GM23338 (cell line): ENCODE data around the gene TAAR2. TPM values are rescaled to one million over a fixed set of nuclear protein-coding genes. Genes with fewer than 3 reads are reported as not detected.

Experiments used
- ATAC-seq: fragments of 200-7000 bp; cut with Tn5 transposase; 3 replicates; pipeline ENCODE4 v1.9.1; 2020
- DNase-seq: peaks from one replicate; pipeline ENCODE4 v3.0.0-alpha.2; 2015; ENCODE audit warnings: low spot score
- H2AFZ ChIP-seq: fragments of 200-600 bp; sonication (generic); 2 replicates; pipeline ENCODE4 v1.8.0; 2016; ENCODE audit warnings: antibody characterized with exemption, mild to moderate bottlenecking, moderate library complexity
- H3F3A ChIP-seq: fragments of 200-600 bp; sonication (generic); replicated peaks from 2 replicates; pipeline ENCODE4 v1.8.0; 2017; ENCODE audit warnings: antibody characterized with exemption, mixed run types, low read depth
- H3K27ac ChIP-seq: fragments of 200-600 bp; sonication (generic); 2 replicates; pipeline ENCODE4 v1.6.1; 2016; ENCODE audit warnings: low read depth
- H3K27me3 ChIP-seq: fragments of 200-600 bp; sonication (generic); 2 replicates; pipeline ENCODE4 v1.8.0; 2016; ENCODE audit warnings: mild to moderate bottlenecking, mixed run types, moderate library complexity; ENCODE audit not compliant: insufficient read depth
- H3K36me3 ChIP-seq: fragments of 200-600 bp; sonication (generic); 2 replicates; pipeline ENCODE4 v1.8.0; 2016; ENCODE audit warnings: mild to moderate bottlenecking; ENCODE audit not compliant: insufficient read depth
- H3K4me1 ChIP-seq: fragments of 200-600 bp; sonication (generic); 2 replicates; pipeline ENCODE4 v1.8.0; 2016; ENCODE audit warnings: mild to moderate bottlenecking, moderate library complexity; ENCODE audit not compliant: insufficient read depth
- H3K4me2 ChIP-seq: fragments of 200-600 bp; sonication (generic); 2 replicates; pipeline ENCODE4 v1.7.1; 2017; ENCODE audit warnings: mixed run types
- H3K4me3 ChIP-seq: fragments of 200-600 bp; sonication (generic); 2 replicates; pipeline ENCODE4 v1.6.1; 2016; ENCODE audit warnings: mixed run types
- H3K79me2 ChIP-seq: fragments of 200-600 bp; sonication (generic); replicated peaks from 2 replicates; pipeline ENCODE4 v1.8.0; 2017; ENCODE audit warnings: mild to moderate bottlenecking; ENCODE audit not compliant: insufficient read depth
- H3K9me2 ChIP-seq: fragments of 200-600 bp; sonication (generic); 2 replicates; pipeline ENCODE4 v1.8.0; 2017; ENCODE audit not compliant: insufficient read depth
- H4K20me1 ChIP-seq: fragments of 200-600 bp; sonication (generic); replicated peaks from 2 replicates; pipeline ENCODE4 v1.8.0; 2017; ENCODE audit warnings: mild to moderate bottlenecking; ENCODE audit not compliant: insufficient read depth
- H3K27ac Mint-ChIP-seq: 2 replicates; pipeline ENCODE4 v1.8.0; 2020; ENCODE audit warnings: inconsistent platforms, mild to moderate bottlenecking, moderate library complexity, mixed read lengths
- H3K27me3 Mint-ChIP-seq: 3 replicates; pipeline ENCODE4 v1.8.0; 2022; ENCODE audit warnings: low read depth, mild to moderate bottlenecking, moderate library complexity, mixed read lengths, inconsistent platforms; ENCODE audit not compliant: insufficient read depth, poor library complexity
- H3K36me3 Mint-ChIP-seq: 3 replicates; pipeline ENCODE4 v1.8.0; 2021; ENCODE audit warnings: low read depth, mild to moderate bottlenecking, inconsistent platforms, moderate library complexity, mixed read lengths
- H3K4me1 Mint-ChIP-seq: 3 replicates; pipeline ENCODE4 v1.8.0; 2020; ENCODE audit warnings: mild to moderate bottlenecking, inconsistent platforms, mixed read lengths
- H3K4me3 Mint-ChIP-seq: 3 replicates; pipeline ENCODE4 v1.8.0; 2021; ENCODE audit warnings: moderate library complexity, mild to moderate bottlenecking, inconsistent platforms, mixed read lengths
- H3K9me3 Mint-ChIP-seq: 3 replicates; pipeline ENCODE4 v1.8.0; 2020; ENCODE audit warnings: moderate library complexity, mild to moderate bottlenecking, inconsistent platforms, mixed read lengths
- CREB1 ChIP-seq: fragments of 250-450 bp; sonication (Bioruptor Pico); IDR thresholded peaks from 2 replicates; pipeline ENCODE4 v1.5.0; 2020; ENCODE audit warnings: low read depth, mild to moderate bottlenecking, moderate library complexity
- CTCF ChIP-seq, 2 experiments: fragments of 200-600 bp in 1 of 2; sonication (generic) in 1 of 2; conservative IDR thresholded peaks; 2 replicates each; pipeline versions ENCODE4 v1.5.1 to v1.6.1; 2016 to 2017; ENCODE audit warnings: antibody characterized with exemption in 2 of 2, low read depth in 2 of 2, mild to moderate bottlenecking in 2 of 2, moderate library complexity in 1 of 2
- ETS1 ChIP-seq: IDR thresholded peaks from 2 replicates; pipeline ENCODE4 v1.6.1; 2016; ENCODE audit warnings: antibody characterized with exemption
- EZH2 ChIP-seq: fragments of 200-600 bp; sonication (generic); IDR thresholded peaks from one replicate; pipeline ENCODE4 v1.8.0; 2017; ENCODE audit warnings: antibody characterized with exemption, mild to moderate bottlenecking, low read depth; ENCODE audit not compliant: unreplicated experiment
- EZH2phosphoT487 ChIP-seq: fragments of 200-600 bp; sonication (generic); IDR thresholded peaks from one replicate; pipeline ENCODE4 v1.8.1; 2018; ENCODE audit warnings: antibody characterized with exemption; ENCODE audit not compliant: unreplicated experiment
- JUNB ChIP-seq: IDR thresholded peaks from one replicate; pipeline ENCODE4 v1.6.1; 2016; ENCODE audit warnings: antibody characterized with exemption; ENCODE audit not compliant: unreplicated experiment
- NANOG ChIP-seq: IDR thresholded peaks from 2 replicates; pipeline ENCODE4 v1.6.1; 2016; ENCODE audit warnings: antibody characterized with exemption, borderline replicate concordance
- POLR2AphosphoS5 ChIP-seq: IDR thresholded peaks from 2 replicates; pipeline ENCODE4 v1.6.1; 2016; ENCODE audit warnings: antibody characterized with exemption, low read depth
- STAT1 ChIP-seq: IDR thresholded peaks from one replicate; pipeline ENCODE4 v1.6.1; 2016; ENCODE audit warnings: antibody characterized with exemption; ENCODE audit not compliant: unreplicated experiment
- ZNF114 ChIP-seq: fragments of 250-450 bp; sonication (Bioruptor Pico); IDR thresholded peaks from 2 replicates; pipeline ENCODE4 v1.5.0; 2020; ENCODE audit warnings: mild to moderate bottlenecking, moderate library complexity
- ZNF331 ChIP-seq: fragments of 250-450 bp; sonication (Bioruptor Pico); IDR thresholded peaks from 2 replicates; pipeline ENCODE4 v1.5.0; 2020; ENCODE audit warnings: low read depth, mild to moderate bottlenecking, moderate library complexity
- ZNF462 ChIP-seq: fragments of 250-450 bp; sonication (Bioruptor Pico); IDR thresholded peaks from 2 replicates; pipeline ENCODE4 v1.5.0; 2020; ENCODE audit warnings: mild to moderate bottlenecking, moderate library complexity
- long read RNA-seq: library from polyadenylated mRNA; unstranded; transcript quantifications from one replicate; pipeline ENCODE4 v2.0.0, GENCODE V29; 2020; ENCODE audit not compliant: unreplicated experiment
- polyA plus RNA-seq: library from polyadenylated mRNA; unstranded; fragments of >200 nt; fragmentation: Nextera tagmentation; extraction: Ambion mirVana; gene quantifications from 2 replicates; pipeline ENCODE4 v1.2.1, GENCODE V29; 2016
- total RNA-seq: library from RNA; depleted of rRNA; stranded (reverse); fragments of >200 nt; shearing (Covaris generic); gene quantifications from 2 replicates; pipeline ENCODE4 v1.2.3, GENCODE V29; 2014; rRNA removed
- TF ChIP-seq, protein P1 (sequence below): IDR thresholded peaks from one replicate; pipeline ENCODE4 v1.6.1; 2018; ENCODE audit warnings: antibody characterized with exemption; ENCODE audit not compliant: unreplicated experiment

Gene TAAR2, protein sequence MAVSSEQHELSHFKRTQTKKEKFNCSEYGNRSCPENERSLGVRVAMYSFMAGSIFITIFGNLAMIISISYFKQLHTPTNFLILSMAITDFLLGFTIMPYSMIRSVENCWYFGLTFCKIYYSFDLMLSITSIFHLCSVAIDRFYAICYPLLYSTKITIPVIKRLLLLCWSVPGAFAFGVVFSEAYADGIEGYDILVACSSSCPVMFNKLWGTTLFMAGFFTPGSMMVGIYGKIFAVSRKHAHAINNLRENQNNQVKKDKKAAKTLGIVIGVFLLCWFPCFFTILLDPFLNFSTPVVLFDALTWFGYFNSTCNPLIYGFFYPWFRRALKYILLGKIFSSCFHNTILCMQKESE
- total RNA-seq = not detected in 2 replicates
- polyA plus RNA-seq = not detected in 2 replicates
- long read RNA-seq = 0 reads

DNA sequence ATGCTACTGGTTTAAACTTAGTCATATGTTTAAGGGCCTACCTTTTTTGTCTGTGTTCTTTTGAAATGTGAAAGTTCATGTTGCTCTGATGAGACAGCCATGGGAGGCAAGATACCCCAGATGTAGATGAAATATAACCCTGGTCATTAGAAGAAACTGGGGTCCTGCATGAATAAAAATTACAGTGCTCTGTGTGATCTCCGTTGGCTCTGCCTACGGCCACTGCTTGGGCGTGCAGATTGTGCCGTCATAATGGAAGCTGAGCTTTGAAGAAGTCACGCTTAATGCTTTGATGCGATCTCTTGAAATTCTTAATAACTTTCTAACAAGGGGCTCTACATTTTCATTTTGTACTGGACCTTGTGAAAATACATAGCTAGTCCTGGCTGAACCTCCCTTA, at the start of gene TAAR2:
Gene TAAR2 (minus strand): TSS at position 101 of the 400 bp plus-strand sequence. CDS start 0 bp downstream, at position 101.
- TF ChIP-seq ZNF462 (CRISPR knock-in tag) = no peak
- no peak for TF ChIP-seq POLR2AphosphoS5
- TF ChIP-seq, protein P1, sequence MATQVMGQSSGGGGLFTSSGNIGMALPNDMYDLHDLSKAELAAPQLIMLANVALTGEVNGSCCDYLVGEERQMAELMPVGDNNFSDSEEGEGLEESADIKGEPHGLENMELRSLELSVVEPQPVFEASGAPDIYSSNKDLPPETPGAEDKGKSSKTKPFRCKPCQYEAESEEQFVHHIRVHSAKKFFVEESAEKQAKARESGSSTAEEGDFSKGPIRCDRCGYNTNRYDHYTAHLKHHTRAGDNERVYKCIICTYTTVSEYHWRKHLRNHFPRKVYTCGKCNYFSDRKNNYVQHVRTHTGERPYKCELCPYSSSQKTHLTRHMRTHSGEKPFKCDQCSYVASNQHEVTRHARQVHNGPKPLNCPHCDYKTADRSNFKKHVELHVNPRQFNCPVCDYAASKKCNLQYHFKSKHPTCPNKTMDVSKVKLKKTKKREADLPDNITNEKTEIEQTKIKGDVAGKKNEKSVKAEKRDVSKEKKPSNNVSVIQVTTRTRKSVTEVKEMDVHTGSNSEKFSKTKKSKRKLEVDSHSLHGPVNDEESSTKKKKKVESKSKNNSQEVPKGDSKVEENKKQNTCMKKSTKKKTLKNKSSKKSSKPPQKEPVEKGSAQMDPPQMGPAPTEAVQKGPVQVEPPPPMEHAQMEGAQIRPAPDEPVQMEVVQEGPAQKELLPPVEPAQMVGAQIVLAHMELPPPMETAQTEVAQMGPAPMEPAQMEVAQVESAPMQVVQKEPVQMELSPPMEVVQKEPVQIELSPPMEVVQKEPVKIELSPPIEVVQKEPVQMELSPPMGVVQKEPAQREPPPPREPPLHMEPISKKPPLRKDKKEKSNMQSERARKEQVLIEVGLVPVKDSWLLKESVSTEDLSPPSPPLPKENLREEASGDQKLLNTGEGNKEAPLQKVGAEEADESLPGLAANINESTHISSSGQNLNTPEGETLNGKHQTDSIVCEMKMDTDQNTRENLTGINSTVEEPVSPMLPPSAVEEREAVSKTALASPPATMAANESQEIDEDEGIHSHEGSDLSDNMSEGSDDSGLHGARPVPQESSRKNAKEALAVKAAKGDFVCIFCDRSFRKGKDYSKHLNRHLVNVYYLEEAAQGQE = no peak
- TF ChIP-seq CTCF (conservative IDR thresholded peaks at IDR 0.05; ENCODE audit: low read depth in 2 of 2) = no peak
- TF ChIP-seq EZH2 = no peak
- TF ChIP-seq ZNF331 (CRISPR knock-in tag) = no peak
- TF ChIP-seq JUNB = no peak
- TF ChIP-seq CREB1 = no peak
- no peak for TF ChIP-seq ZNF114 (CRISPR knock-in tag)
- TF ChIP-seq STAT1 = no peak
- no peak for TF ChIP-seq NANOG
- TF ChIP-seq EZH2phosphoT487 = no peak
- no peak for TF ChIP-seq ETS1
- no peaks in the 10 kb centered on the region for H3K36me3 ChIP-seq
- no peaks in the 10 kb centered on the region for H3K4me1 Mint-ChIP-seq
- no peaks in the 10 kb centered on the region for H3K4me1 ChIP-seq
- no peaks in the 10 kb centered on the region for H3F3A ChIP-seq
- no peak within 1 kb of the TSS for H3K27ac ChIP-seq
- no peaks in the 10 kb centered on the region for H3K27me3 ChIP-seq
- no peaks in the 10 kb centered on the region for H3K36me3 Mint-ChIP-seq
- H3K9me3 Mint-ChIP-seq = peaks cover 13% of the 10 kb centered on the region; the same call in 2 of the 3 replicates
- H3K27me3 Mint-ChIP-seq = no peaks in the 10 kb centered on the region
- H3K27ac Mint-ChIP-seq = no peak within 1 kb of the TSS
- H3K9me2 ChIP-seq = no peaks in the 10 kb centered on the region
- H2AFZ ChIP-seq = peak within 1 kb of the TSS; percentile 39
- H4K20me1 ChIP-seq = no peaks in the 10 kb centered on the region
- ATAC-seq = no peak
- DNase-seq = no peak
- H3K4me3 ChIP-seq = no peak within 1 kb of the TSS
- no peak within 1 kb of the TSS for H3K4me3 Mint-ChIP-seq
- H3K79me2 ChIP-seq = no peaks in the 10 kb centered on the region
- H3K4me2 ChIP-seq = no peak within 1 kb of the TSS
